Measurements from ENCODE around the gene SOX4. TPM values are rescaled to one million over a fixed set of nuclear protein-coding genes. Genes with fewer than 3 reads are reported as not detected.

The SOX4 gene
- polyA plus RNA-seq, 1 donor (not counting 4 experiments of a cell fraction or from before 2014, with no cell fraction given): 16.3 TPM

DNA sequence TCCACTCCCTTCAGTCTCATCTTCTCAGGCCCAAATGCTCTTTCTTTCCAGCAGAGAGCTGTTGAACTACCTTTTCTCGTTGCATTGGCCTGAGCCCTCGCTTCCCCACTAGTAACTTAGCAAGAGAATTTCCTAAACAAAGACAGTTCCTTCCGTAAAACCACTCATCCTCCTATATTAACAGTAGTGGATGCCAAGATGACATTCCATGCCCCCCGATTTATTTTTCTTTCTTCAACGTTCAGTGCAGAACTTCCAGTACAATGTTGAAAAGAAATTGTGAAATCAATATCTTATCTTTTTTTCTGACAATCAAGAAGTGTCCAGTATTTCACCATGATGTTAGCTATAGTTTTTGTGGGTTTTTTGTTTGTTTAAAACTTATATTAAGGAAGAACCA, 45.8 kb downstream of the SOX4 start:
- Histone ChIP-seq H3K4me3 (ENCODE audit: control insufficient read depth in 2 of 3, extremely low read depth in 1 of 3, insufficient read depth in 2 of 3, low read depth in 1 of 3, low read length in 3 of 3) (no peak overlapping the region), H3K36me3 (ENCODE audit: control insufficient read depth in 2 of 2, extremely low read depth in 1 of 2, insufficient read depth in 2 of 2, low read length in 2 of 2) (no peaks in the 10 kb centered on the region), H3K4me1 (ENCODE audit: control insufficient read depth, extremely low read depth, insufficient read depth, low read length) (peaks cover 8% of the 10 kb centered on the region), H3K79me2 (ENCODE audit: control insufficient read depth, insufficient read depth, low read length) (no peaks in the 10 kb centered on the region), H2AFZ (ENCODE audit: control insufficient read depth, low read length) (no peak overlapping the region), H4K20me1 (ENCODE audit: control insufficient read depth, extremely low read depth, insufficient read depth, low read length) (no peaks in the 10 kb centered on the region), H3K9ac (ENCODE audit: control insufficient read depth, extremely low read depth, insufficient read depth, low read length) (no peak overlapping the region), H3K9me3 (ENCODE audit: control insufficient read depth, low read depth, low read length) (no peaks in the 10 kb centered on the region), H3K9me1 (ENCODE audit: control insufficient read depth, extremely low read depth, insufficient read depth, low read length) (no peaks in the 10 kb centered on the region), H3K27me3 (ENCODE audit: control insufficient read depth, extremely low read depth, insufficient read depth, low read length) (no peaks in the 10 kb centered on the region), H3K4me2 (ENCODE audit: control insufficient read depth, extremely low read depth, insufficient read depth, low read depth, low read length) (no peak overlapping the region), H3K27ac (ENCODE audit: control insufficient read depth, insufficient read depth, low read length) (no peak overlapping the region)
- dilution Hi-C loops (cut with MboI; ENCODE audit: extremely low pct_ligation_motif_present, low sequenced_read_pairs): no loop called here
- TF ChIP-seq, protein P1, sequence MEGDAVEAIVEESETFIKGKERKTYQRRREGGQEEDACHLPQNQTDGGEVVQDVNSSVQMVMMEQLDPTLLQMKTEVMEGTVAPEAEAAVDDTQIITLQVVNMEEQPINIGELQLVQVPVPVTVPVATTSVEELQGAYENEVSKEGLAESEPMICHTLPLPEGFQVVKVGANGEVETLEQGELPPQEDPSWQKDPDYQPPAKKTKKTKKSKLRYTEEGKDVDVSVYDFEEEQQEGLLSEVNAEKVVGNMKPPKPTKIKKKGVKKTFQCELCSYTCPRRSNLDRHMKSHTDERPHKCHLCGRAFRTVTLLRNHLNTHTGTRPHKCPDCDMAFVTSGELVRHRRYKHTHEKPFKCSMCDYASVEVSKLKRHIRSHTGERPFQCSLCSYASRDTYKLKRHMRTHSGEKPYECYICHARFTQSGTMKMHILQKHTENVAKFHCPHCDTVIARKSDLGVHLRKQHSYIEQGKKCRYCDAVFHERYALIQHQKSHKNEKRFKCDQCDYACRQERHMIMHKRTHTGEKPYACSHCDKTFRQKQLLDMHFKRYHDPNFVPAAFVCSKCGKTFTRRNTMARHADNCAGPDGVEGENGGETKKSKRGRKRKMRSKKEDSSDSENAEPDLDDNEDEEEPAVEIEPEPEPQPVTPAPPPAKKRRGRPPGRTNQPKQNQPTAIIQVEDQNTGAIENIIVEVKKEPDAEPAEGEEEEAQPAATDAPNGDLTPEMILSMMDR (optimal IDR thresholded peaks at IDR 0.05 in 1 of 3, IDR thresholded peaks at IDR 0.05 in 1 of 3, conservative IDR thresholded peaks at IDR 0.05 in 1 of 3; ENCODE audit: extremely low read depth in 1 of 3, insufficient read depth in 2 of 3, low read length in 3 of 3): no peak
- TF ChIP-seq EZH2 (IDR thresholded peaks at IDR 0.05; ENCODE audit: low read length): no peak
- no peak for DNase-seq (ENCODE audit: low read depth, low spot score)
- FAIRE-seq: no peak

Small RNAs within 50 kb of the gene (small RNA-seq; reads per million reads assigned to genes)
- 0 to 0.67 (median 0.25) reads per million in 3 experiments for gene BOLA2P3 (ENCODE audit: insufficient read length in 3 of 3, low read depth in 3 of 3, low replicate concordance in 1 of 3)
